DOHH2 (cell line): ENCODE measurements around the gene LYPD3.

Experiments used
- EZH2phosphoT487 ChIP-seq: fragments of 200-600 bp; sonication (generic); IDR thresholded peaks from 2 replicates; pipeline ENCODE4 v1.6.1; 2017; ENCODE audit warnings: borderline replicate concordance, mild to moderate bottlenecking, antibody characterized with exemption, low read length, moderate library complexity, mixed read lengths
- TF ChIP-seq, protein P1 (sequence below): fragments of 200-600 bp; sonication (generic); IDR thresholded peaks from one replicate; pipeline ENCODE4 v1.5.1; 2014; ENCODE audit warnings: antibody characterized with exemption, mild to moderate bottlenecking, low read depth, low read length; ENCODE audit not compliant: poor library complexity, severe bottlenecking

DNA sequence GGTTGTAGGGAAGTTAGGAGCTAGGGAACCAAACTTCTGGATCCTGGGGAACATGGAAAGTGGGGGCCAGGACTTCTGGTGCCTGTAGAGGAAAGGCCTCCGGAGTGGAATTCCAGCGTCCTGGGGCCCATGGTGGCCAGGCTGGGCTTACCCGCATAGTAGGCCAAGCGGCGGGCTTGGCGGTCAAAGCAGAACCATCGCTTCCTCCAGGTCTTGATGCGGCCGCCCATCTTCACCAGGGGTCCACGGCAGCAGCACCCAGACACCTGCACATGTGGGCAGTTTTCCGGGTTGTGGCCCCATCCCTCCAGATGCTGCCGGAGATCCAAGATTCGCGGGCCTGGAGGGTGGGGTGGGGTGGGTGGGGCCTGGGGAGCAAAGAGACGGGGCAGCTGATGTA lies 13.8 kb upstream of the LYPD3 start:
- TF ChIP-seq, protein P1, sequence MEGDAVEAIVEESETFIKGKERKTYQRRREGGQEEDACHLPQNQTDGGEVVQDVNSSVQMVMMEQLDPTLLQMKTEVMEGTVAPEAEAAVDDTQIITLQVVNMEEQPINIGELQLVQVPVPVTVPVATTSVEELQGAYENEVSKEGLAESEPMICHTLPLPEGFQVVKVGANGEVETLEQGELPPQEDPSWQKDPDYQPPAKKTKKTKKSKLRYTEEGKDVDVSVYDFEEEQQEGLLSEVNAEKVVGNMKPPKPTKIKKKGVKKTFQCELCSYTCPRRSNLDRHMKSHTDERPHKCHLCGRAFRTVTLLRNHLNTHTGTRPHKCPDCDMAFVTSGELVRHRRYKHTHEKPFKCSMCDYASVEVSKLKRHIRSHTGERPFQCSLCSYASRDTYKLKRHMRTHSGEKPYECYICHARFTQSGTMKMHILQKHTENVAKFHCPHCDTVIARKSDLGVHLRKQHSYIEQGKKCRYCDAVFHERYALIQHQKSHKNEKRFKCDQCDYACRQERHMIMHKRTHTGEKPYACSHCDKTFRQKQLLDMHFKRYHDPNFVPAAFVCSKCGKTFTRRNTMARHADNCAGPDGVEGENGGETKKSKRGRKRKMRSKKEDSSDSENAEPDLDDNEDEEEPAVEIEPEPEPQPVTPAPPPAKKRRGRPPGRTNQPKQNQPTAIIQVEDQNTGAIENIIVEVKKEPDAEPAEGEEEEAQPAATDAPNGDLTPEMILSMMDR: no peak
- no peak for TF ChIP-seq EZH2phosphoT487
